DND-41 (cell line): ENCODE results near the gene PCDHB11.
"Not testable (repeated sequence)": the region's sequence is repeated elsewhere in the genome, so short reads cannot be mapped to it uniquely, and the experiment has no call there.

ENCODE experiments used
- ATAC-seq: fragments of 200-7000 bp; cut with Tn5 transposase; 3 replicates; pipeline ENCODE4 v1.9.1; 2021; ENCODE audit warnings: low read depth; ENCODE audit not compliant: insufficient read depth
- DNase-seq: peaks from one replicate; pipeline ENCODE4 v3.0.0-alpha.2; 2020
- H2AFZ ChIP-seq: 2 replicates; pipeline ENCODE4 v1.6.0; 2012; ENCODE audit warnings: low read depth, low read length
- H3K27ac ChIP-seq: 2 replicates; pipeline ENCODE4 v1.5.1; 2012; ENCODE audit warnings: low read length, inconsistent platforms
- H3K27me3 ChIP-seq: fragments of 200-600 bp; sonication (generic); 2 replicates; pipeline ENCODE4 v1.6.0; 2012; ENCODE audit warnings: low read length, mild to moderate bottlenecking, inconsistent platforms; ENCODE audit not compliant: insufficient read depth, poor library complexity
- H3K36me3 ChIP-seq: 2 replicates; pipeline ENCODE4 v1.5.1; 2012; ENCODE audit warnings: low read length, inconsistent platforms; ENCODE audit not compliant: insufficient read depth
- H3K4me1 ChIP-seq: 2 replicates; pipeline ENCODE4 v1.5.1; 2012; ENCODE audit warnings: mild to moderate bottlenecking, low read length; ENCODE audit not compliant: insufficient read depth
- H3K4me2 ChIP-seq: 2 replicates; pipeline ENCODE4 v1.6.0; 2012; ENCODE audit warnings: mild to moderate bottlenecking, moderate library complexity, low read length, inconsistent platforms; ENCODE audit not compliant: insufficient read depth
- H3K4me3 ChIP-seq, 2 experiments: fragments of 200-600 bp in 1 of 2; shearing (Covaris generic) in 1 of 2; 2 replicates each; pipeline ENCODE4 v1.5.1; 2012 to 2016; ENCODE audit warnings: inconsistent platforms in 2 of 2, low read length in 2 of 2, mild to moderate bottlenecking in 2 of 2, low read depth in 1 of 2, moderate library complexity in 1 of 2
- H3K79me2 ChIP-seq: 2 replicates; pipeline ENCODE4 v1.6.0; 2012; ENCODE audit warnings: low read length, inconsistent platforms; ENCODE audit not compliant: insufficient read depth
- H3K9ac ChIP-seq: 2 replicates; pipeline ENCODE4 v1.6.0; 2012; ENCODE audit warnings: low read depth, mild to moderate bottlenecking, inconsistent platforms, low read length, moderate library complexity
- H3K9me3 ChIP-seq: 2 replicates; pipeline ENCODE4 v1.5.1; 2012; ENCODE audit warnings: low read length, moderate library complexity, mild to moderate bottlenecking, inconsistent platforms; ENCODE audit not compliant: insufficient read depth, severe bottlenecking
- H4K20me1 ChIP-seq: 2 replicates; pipeline ENCODE4 v1.6.0; 2012; ENCODE audit warnings: low read length; ENCODE audit not compliant: insufficient read depth
- EZH2 ChIP-seq: IDR thresholded peaks from 3 replicates; pipeline ENCODE4 v1.6.1; 2012; ENCODE audit warnings: borderline replicate concordance, low read depth, mild to moderate bottlenecking, moderate library complexity, low read length, inconsistent platforms; ENCODE audit not compliant: severe bottlenecking
- TF ChIP-seq, protein P1 (sequence below): IDR thresholded peaks from 2 replicates; pipeline ENCODE4 v1.5.1; 2012; ENCODE audit warnings: borderline replicate concordance, low read length, moderate library complexity, mild to moderate bottlenecking; ENCODE audit not compliant: poor library complexity, severe bottlenecking; ENCODE audit errors: extremely low read depth

PCDHB11 gene

DNA sequence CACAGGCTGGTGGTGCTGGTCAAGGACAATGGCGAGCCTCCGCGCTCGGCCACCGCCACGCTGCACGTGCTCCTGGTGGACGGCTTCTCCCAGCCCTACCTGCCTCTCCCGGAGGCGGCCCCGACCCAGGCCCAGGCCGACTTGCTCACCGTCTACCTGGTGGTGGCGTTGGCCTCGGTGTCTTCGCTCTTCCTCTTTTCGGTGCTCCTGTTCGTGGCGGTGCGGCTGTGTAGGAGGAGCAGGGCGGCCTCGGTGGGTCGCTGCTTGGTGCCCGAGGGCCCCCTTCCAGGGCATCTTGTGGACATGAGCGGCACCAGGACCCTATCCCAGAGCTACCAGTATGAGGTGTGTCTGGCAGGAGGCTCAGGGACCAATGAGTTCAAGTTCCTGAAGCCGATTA is 16.6 kb downstream of the PCDHB11 start:
- H3K27me3 ChIP-seq, H3K4me3 ChIP-seq: not testable (repeated sequence)

DNA sequence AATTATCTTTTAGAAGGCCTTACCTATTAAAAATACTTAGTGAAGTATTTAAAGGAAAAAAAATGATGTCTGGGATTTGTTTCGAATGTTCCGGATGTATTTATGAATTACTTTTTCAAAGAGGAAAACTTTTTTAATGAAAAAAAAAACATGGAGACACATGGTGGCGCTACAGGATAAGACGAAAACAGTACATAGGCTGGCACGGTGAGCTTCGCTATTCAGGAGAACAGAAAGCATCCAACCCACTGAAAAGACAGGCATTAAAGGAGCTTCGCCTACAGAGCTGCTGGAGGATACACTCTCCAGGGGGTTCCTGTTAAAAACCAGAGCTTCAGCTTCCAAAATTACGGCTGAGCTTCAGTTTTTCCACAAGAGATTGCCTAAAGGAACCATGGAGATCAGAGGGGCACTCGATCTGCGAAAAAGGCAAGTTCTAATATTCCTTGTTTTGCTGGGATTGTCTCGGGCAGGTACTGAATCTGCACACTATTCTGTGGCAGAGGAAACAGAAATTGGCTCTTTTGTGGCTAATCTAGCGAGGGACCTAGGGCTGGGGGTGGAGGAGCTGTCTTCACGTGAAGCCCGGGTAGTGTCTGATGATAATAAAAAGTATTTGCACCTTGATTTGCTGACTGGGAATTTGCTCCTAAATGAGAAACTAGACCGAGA is 23.8 kb downstream of the PCDHB11 start, which contains the start of gene PCDHB14:
Gene PCDHB14, plus strand, starts transcription at position 232 of the 672 bp plus-strand sequence. Its CDS starts 163 bp downstream, at position 395.
- no peaks in the 10 kb centered on the region for H3K36me3 ChIP-seq
- no peaks in the 10 kb centered on the region for H3K79me2 ChIP-seq
- no peaks in the 10 kb centered on the region for H4K20me1 ChIP-seq
- ATAC-seq (peak; percentile 81), DNase-seq (peak; percentile 34)
- H3K4me2 ChIP-seq, result peak within 1 kb of the TSS; percentile 47; the same call in 1 of the 2 replicates
- H3K9me3 ChIP-seq, result no peaks in the 10 kb centered on the region
- H3K9ac ChIP-seq, result no peak within 1 kb of the TSS
- H3K27ac ChIP-seq, result no peak within 1 kb of the TSS
- TF ChIP-seq, protein P1, sequence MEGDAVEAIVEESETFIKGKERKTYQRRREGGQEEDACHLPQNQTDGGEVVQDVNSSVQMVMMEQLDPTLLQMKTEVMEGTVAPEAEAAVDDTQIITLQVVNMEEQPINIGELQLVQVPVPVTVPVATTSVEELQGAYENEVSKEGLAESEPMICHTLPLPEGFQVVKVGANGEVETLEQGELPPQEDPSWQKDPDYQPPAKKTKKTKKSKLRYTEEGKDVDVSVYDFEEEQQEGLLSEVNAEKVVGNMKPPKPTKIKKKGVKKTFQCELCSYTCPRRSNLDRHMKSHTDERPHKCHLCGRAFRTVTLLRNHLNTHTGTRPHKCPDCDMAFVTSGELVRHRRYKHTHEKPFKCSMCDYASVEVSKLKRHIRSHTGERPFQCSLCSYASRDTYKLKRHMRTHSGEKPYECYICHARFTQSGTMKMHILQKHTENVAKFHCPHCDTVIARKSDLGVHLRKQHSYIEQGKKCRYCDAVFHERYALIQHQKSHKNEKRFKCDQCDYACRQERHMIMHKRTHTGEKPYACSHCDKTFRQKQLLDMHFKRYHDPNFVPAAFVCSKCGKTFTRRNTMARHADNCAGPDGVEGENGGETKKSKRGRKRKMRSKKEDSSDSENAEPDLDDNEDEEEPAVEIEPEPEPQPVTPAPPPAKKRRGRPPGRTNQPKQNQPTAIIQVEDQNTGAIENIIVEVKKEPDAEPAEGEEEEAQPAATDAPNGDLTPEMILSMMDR, result peak; percentile 57
- TF ChIP-seq EZH2, result no peak
- H3K4me1 ChIP-seq, result no peaks in the 10 kb centered on the region
- peaks cover 4% of the 10 kb centered on the region for H3K27me3 ChIP-seq
- no peak within 1 kb of the TSS for H3K4me3 ChIP-seq
- H2AFZ ChIP-seq, result peak within 1 kb of the TSS; percentile 55

More for the DNA sequence above, 16.6 kb downstream of the PCDHB11 start:
- not testable (repeated sequence) for H3K4me2 ChIP-seq, H3K36me3 ChIP-seq, H3K79me2 ChIP-seq, H3K9ac ChIP-seq, ATAC-seq, H3K9me3 ChIP-seq, H3K27ac ChIP-seq, H3K4me1 ChIP-seq, H2AFZ ChIP-seq, DNase-seq, H4K20me1 ChIP-seq

DNA sequence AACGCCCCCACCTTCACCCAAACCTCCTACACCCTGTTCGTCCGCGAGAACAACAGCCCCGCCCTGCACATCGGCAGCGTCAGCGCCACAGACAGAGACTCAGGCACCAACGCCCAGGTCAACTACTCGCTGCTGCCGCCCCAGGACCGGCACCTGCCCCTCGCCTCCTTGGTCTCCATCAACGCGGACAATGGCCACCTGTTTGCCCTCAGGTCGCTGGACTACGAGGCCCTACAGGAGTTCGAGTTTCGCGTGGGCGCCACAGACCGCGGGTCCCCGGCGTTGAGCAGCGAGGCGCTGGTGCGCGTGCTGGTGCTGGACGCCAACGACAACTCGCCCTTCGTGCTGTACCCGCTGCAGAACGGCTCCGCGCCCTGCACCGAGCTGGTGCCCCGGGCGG is 25.4 kb downstream of the PCDHB11 start:
- ATAC-seq, H3K4me3 ChIP-seq: not testable (repeated sequence)

DNA sequence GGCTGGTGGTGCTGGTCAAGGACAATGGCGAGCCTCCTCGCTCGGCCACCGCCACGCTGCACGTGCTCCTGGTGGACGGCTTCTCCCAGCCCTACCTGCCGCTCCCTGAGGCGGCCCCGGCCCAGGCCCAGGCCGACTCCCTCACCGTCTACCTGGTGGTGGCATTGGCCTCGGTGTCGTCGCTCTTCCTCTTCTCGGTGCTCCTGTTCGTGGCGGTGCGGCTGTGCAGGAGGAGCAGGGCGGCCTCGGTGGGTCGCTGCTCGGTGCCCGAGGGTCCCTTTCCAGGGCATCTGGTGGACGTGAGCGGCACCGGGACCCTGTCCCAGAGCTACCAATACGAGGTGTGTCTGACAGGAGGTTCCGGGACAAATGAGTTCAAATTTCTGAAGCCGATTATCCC is 26.0 kb downstream of the PCDHB11 start:
- H3K4me3 ChIP-seq, H3K9me3 ChIP-seq, H3K27me3 ChIP-seq, H3K79me2 ChIP-seq, H3K9ac ChIP-seq, H3K4me2 ChIP-seq, H3K27ac ChIP-seq, H4K20me1 ChIP-seq, H3K36me3 ChIP-seq, H3K4me1 ChIP-seq, H2AFZ ChIP-seq, ATAC-seq, DNase-seq: not testable (repeated sequence)

More for the DNA sequence above, 25.4 kb downstream of the PCDHB11 start:
- H3K36me3 ChIP-seq, H3K9ac ChIP-seq, DNase-seq, H4K20me1 ChIP-seq, H3K4me2 ChIP-seq, H3K79me2 ChIP-seq, H3K27ac ChIP-seq, H2AFZ ChIP-seq, H3K9me3 ChIP-seq, H3K27me3 ChIP-seq, H3K4me1 ChIP-seq: not testable (repeated sequence)

DNA sequence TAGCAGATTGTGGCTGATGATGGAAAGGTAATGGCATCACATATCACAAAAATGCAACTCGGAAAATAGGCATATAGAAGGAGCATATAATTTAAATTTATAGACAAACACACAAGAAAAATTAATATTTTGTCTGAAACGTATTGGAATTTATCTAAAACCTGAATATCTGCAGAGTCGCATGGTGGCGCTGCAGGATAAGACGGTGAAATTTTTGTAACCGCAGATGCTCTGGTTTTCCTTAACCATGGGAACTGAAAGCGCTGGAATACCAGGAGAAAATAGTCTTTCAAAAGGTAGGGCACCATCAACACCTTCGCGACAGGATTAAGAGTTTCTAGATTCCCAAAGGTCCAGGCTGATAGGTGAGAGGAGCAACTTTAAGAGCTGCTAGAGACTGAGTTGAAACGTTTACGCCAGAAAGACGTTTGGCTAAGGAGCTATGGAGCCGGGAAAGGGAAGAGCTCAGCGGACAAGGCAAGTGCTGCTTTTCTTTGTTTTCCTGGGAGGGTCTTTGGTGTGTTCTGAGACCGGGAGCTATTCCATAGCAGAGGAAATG is 34.8 kb downstream of the PCDHB11 start:
- DNase-seq, result no peak
- H3K4me3 ChIP-seq, result no peak overlapping the region
- H4K20me1 ChIP-seq, result no peaks in the 10 kb centered on the region
- no peaks in the 10 kb centered on the region for H3K36me3 ChIP-seq
- no peaks in the 10 kb centered on the region for H3K4me1 ChIP-seq
- H3K4me2 ChIP-seq, result no peak overlapping the region
- H2AFZ ChIP-seq, result no peak overlapping the region
- H3K9me3 ChIP-seq, result peaks cover 3% of the 10 kb centered on the region
- TF ChIP-seq, protein P1, result no peak
- TF ChIP-seq EZH2, result no peak
- no peak for ATAC-seq
- H3K79me2 ChIP-seq, result no peaks in the 10 kb centered on the region
- no peaks in the 10 kb centered on the region for H3K27me3 ChIP-seq
- H3K27ac ChIP-seq, result no peak overlapping the region
- H3K9ac ChIP-seq, result no peak overlapping the region

DNA sequence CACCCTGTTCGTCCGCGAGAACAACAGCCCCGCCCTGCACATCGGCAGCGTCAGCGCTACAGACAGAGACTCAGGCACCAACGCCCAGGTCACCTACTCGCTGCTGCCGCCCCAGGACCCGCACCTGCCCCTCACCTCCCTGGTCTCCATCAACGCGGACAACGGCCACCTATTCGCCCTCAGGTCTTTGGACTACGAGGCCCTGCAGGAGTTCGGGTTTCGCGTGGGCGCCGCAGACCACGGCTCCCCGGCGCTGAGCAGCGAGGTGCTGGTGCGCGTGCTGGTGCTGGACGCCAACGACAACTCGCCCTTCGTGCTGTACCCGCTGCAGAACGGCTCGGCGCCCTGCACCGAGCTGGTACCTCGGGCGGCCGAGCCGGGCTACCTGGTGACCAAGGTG is 36.5 kb downstream of the PCDHB11 start:
- not testable (repeated sequence) for H3K4me1 ChIP-seq, H3K27me3 ChIP-seq, H3K36me3 ChIP-seq, H3K9me3 ChIP-seq, H3K9ac ChIP-seq, H3K27ac ChIP-seq, DNase-seq, H3K4me2 ChIP-seq, H2AFZ ChIP-seq, H4K20me1 ChIP-seq, H3K4me3 ChIP-seq, H3K79me2 ChIP-seq, ATAC-seq
